Kidney (tissue), 14 donors: ENCODE measurements around the gene PTPRG. TPM values are rescaled to one million over a fixed set of nuclear protein-coding genes. Genes with fewer than 3 reads are reported as not detected.
A peak's percentile ranks its signal among the peaks of the same experiment; 100 is the strongest.

Source experiments
- DNase-seq, 5 donors: peaks; one replicate each; pipeline ENCODE4 v3.0.0-alpha.2; 2013 to 2020
- FAIRE-seq: peaks from 2 replicates; lab custom pipeline; 2012; peaks lifted over from hg19 to GRCh38; lab: Jason Lieb, UNC
- H3K27ac ChIP-seq, 2 donors: one replicate each; pipeline ENCODE4 v1.7.0; 2013; ENCODE audit warnings: low read depth in 2 of 2, low read length in 2 of 2, inconsistent platforms in 1 of 2
- H3K27me3 ChIP-seq: one replicate; pipeline ENCODE4 v1.7.1; 2013; ENCODE audit warnings: low read length, inconsistent platforms; ENCODE audit not compliant: control insufficient read depth, insufficient read depth
- H3K36me3 ChIP-seq, 3 donors: one replicate each; pipeline versions ENCODE4 v1.7.0 to v1.7.1; 2013; ENCODE audit warnings: low read length in 3 of 3, control low read depth in 1 of 3, inconsistent platforms in 1 of 3; ENCODE audit not compliant: insufficient read depth in 3 of 3, control insufficient read depth in 2 of 3
- H3K4me1 ChIP-seq, 3 donors: one replicate each; pipeline versions ENCODE4 v1.7.0 to v1.7.1; 2013; ENCODE audit warnings: low read length in 3 of 3, inconsistent platforms in 1 of 3, low read depth in 1 of 3; ENCODE audit not compliant: control insufficient read depth in 2 of 3, insufficient read depth in 2 of 3
- H3K4me3 ChIP-seq, 3 donors: one replicate each; pipeline versions ENCODE4 v1.7.0 to v1.8.1; 2013; ENCODE audit warnings: low read length in 3 of 3, control low read depth in 1 of 3, inconsistent platforms in 1 of 3
- H3K9ac ChIP-seq, 3 donors: one replicate each; pipeline versions ENCODE4 v1.7.0 to v1.7.1; 2013; ENCODE audit warnings: low read length in 3 of 3, control low read depth in 1 of 3, inconsistent platforms in 1 of 3
- H3K9me3 ChIP-seq, 3 donors: one replicate each; pipeline versions ENCODE4 v1.7.0 to v1.7.1; 2013; ENCODE audit warnings: low read length in 3 of 3, control low read depth in 1 of 3, inconsistent platforms in 1 of 3; ENCODE audit not compliant: control insufficient read depth in 2 of 3, insufficient read depth in 1 of 3
- intact Hi-C: fragments of 100-400 bp; cut with DNase I; formaldehyde crosslinking; loops from one replicate; pipeline ENCODE4 v1.11.1; 2022
- polyA plus RNA-seq: library from polyadenylated mRNA; stranded (reverse); fragments of 350-450 nt; fragmentation: Illumina TruSeq; extraction: RNeasy Lipid Tissue Mini Kit (QIAGEN cat#74804); gene quantifications from one replicate; pipeline ENCODE4 v1.2.3, GENCODE V29; 2014; ENCODE audit warnings: low read depth, low replicate concordance; ENCODE audit not compliant: insufficient read depth
- total RNA-seq: library from RNA; stranded (reverse); fragmentation: NEBNext Ultra II Directional; extraction: Animal tissue kit (Norgen Biotek cat#: 25700); gene quantifications from one replicate; pipeline ENCODE4 v1.2.1, GENCODE V29; 2021
- TF ChIP-seq, protein P1 (sequence below): IDR thresholded peaks from 3 replicates; pipeline ENCODE4 v1.5.1; 2012; ENCODE audit warnings: mild to moderate bottlenecking, moderate library complexity, borderline replicate concordance; ENCODE audit not compliant: insufficient read depth; ENCODE audit errors: extremely low read depth
- donor health status: control.
- donor health status: control.
- donor health status: control.
- donor health status: control.
- donor health status: control.
- donor health status: DM: yes; HTN: yes; CAD: no.
- donor health status: Normal renal cell carcinoma (clear cell type).

PTPRG gene
- total and polyA plus RNA-seq, 2 donors from 2014 or later, result 9.2 to 154 TPM

DNA sequence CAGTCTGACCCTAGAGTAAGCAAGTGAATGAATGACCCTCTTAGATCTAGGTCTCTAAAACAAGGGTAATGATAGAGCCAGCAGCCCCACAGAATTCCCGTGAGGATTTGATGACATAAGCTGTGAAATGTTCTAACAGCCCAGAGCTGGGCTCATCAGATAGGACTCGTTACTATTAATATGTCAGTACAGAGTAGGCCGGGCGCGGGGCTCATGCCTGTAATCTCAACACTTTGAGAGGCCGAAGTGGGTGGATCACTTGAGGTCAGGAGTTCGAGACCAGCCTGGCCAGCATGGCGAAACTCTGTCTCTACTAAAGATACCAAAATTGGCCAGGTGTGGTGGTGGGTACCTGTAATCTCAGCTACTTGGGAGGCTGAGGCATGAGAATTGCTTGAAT is 621.7 kb downstream of the PTPRG start:
- DNase-seq (peak in 1 of 5 donors; percentile 45), FAIRE-seq (no peak)
- Histone ChIP-seq H3K9me3 (no peaks in the 10 kb centered on the region), H3K36me3 (no peaks in the 10 kb centered on the region), H3K27me3 (no peaks in the 10 kb centered on the region), H3K27ac (no peak overlapping the region), H3K9ac (no peak overlapping the region), H3K4me3 (no peak overlapping the region), H3K4me1 (no peaks in the 10 kb centered on the region)
- intact Hi-C loops, result loop anchor here (10.0 kb wide), 1 partner anchor 318 kb away; no protein-coding TSS in a partner anchor
- TF ChIP-seq, protein P1, sequence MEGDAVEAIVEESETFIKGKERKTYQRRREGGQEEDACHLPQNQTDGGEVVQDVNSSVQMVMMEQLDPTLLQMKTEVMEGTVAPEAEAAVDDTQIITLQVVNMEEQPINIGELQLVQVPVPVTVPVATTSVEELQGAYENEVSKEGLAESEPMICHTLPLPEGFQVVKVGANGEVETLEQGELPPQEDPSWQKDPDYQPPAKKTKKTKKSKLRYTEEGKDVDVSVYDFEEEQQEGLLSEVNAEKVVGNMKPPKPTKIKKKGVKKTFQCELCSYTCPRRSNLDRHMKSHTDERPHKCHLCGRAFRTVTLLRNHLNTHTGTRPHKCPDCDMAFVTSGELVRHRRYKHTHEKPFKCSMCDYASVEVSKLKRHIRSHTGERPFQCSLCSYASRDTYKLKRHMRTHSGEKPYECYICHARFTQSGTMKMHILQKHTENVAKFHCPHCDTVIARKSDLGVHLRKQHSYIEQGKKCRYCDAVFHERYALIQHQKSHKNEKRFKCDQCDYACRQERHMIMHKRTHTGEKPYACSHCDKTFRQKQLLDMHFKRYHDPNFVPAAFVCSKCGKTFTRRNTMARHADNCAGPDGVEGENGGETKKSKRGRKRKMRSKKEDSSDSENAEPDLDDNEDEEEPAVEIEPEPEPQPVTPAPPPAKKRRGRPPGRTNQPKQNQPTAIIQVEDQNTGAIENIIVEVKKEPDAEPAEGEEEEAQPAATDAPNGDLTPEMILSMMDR, result no peak

DNA sequence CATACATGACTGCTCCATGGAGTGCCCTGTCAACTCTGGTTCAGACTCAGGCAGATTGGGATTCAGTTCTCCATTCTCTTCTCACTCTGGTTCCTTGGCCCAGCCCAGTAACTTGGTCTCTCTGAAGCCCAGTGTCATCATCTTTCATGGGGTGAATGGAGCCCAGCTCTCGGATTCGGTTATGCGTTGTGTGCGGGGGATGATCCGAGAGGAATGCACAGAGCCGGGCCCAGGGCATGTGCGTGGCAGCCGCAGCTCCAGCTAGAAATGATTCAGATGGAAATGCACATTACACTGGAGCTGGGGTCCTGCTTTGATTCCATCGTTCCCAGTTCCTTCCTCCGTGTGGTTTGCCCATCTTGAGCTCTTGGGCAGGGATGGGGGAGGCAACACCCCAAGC is 622.6 kb downstream of the PTPRG start:
- FAIRE-seq (no peak), DNase-seq (peak in 4 of 5 donors; percentile 53 to 76 (median 70))
- TF ChIP-seq, protein P1, result no peak
- no peak overlapping the region for H3K9ac ChIP-seq
- peaks cover 0 to under 1% (median 0%) of the 10 kb centered on the region in 3 donors for H3K4me1 ChIP-seq
- no peaks in the 10 kb centered on the region for H3K27me3 ChIP-seq
- intact Hi-C loops, result loop anchor here (10.0 kb wide), 1 partner anchor 319 kb away; no protein-coding TSS in a partner anchor
- no peak overlapping the region for H3K4me3 ChIP-seq
- no peaks in the 10 kb centered on the region for H3K9me3 ChIP-seq
- H3K36me3 ChIP-seq, result no peaks in the 10 kb centered on the region
- H3K27ac ChIP-seq, result no peak overlapping the region

DNA sequence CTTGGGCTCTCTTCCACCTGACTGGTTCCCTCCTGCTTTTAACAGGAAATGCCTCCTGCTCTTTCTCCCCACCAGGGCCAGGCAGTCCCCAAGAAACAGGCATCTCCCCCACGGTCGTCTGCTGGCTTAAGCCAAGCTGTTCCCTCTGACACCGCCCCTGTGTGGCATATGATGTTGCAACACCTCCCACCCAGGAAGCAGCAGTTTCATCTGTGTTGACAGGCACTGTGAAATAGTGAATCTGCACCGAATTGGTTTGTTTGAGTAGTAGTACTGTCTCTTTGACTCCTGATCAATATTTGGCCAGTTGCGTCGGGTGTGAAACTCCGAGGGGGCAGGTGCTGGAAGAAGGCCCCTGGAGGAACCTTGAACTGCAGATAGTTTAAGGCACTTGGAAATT is 623.2 kb downstream of the PTPRG start:
- H3K4me3 ChIP-seq, result no peak overlapping the region
- no peaks in the 10 kb centered on the region for H3K9me3 ChIP-seq
- TF ChIP-seq, protein P1, result no peak
- DNase-seq (peak; percentile 55 to 71 (median 71)), FAIRE-seq (no peak)
- H3K27ac ChIP-seq, result no peak overlapping the region
- H3K9ac ChIP-seq, result no peak overlapping the region
- intact Hi-C loops, result loop anchor here (10.0 kb wide), 1 partner anchor 320 kb away; no protein-coding TSS in a partner anchor
- no peaks in the 10 kb centered on the region for H3K36me3 ChIP-seq
- H3K4me1 ChIP-seq, result peaks cover 0 to 3% (median 0%) of the 10 kb centered on the region in 3 donors
- H3K27me3 ChIP-seq, result no peaks in the 10 kb centered on the region

DNA sequence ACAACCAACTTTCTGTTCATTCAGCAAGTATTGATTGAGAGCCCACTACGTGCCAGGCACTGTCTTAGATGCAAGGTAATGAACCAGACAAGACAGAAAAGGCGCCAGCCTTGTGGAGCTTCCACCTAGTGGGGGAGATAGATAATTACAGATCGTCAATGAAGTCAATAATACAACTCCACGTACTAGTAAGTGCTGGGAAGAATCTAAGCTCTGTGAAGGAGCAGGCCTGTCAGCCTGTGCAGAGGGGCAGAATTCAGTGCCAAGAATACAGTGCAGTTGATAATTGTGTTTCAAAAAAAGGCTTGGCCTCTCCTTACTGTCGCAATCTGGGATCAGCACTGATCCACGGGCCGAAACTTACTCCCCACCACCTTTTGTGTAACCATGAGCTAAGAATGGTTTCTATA is 625.7 kb downstream of the PTPRG start:
- DNase-seq (peak in 1 of 5 donors; percentile 21), FAIRE-seq (no peak)
- Histone ChIP-seq H3K36me3 (peaks cover 0 to 8% (median 5%) of the 10 kb centered on the region in 3 donors), H3K4me3 (no peak overlapping the region), H3K9me3 (no peaks in the 10 kb centered on the region), H3K4me1 (peaks cover 0 to 5% (median 0%) of the 10 kb centered on the region in 3 donors), H3K27ac (no peak overlapping the region), H3K9ac (no peak overlapping the region), H3K27me3 (no peaks in the 10 kb centered on the region)
- TF ChIP-seq, protein P1, result peak; percentile 25
- intact Hi-C loops, result loop anchor here (10.0 kb wide), 1 partner anchor 322 kb away; no protein-coding TSS in a partner anchor
